DOHH2 (cell line): ENCODE measurements around the gene OSBPL1A.

ENCODE experiments used
- H3F3A ChIP-seq: fragments of 200-600 bp; sonication (generic), shearing (Covaris generic); 2 replicates; pipeline ENCODE4 v1.6.0; 2016; ENCODE audit warnings: antibody characterized with exemption, mild to moderate bottlenecking; ENCODE audit not compliant: control insufficient read depth, insufficient read depth
- H3K27ac ChIP-seq: fragments of 200-600 bp; sonication (generic); 2 replicates; pipeline ENCODE4 v1.5.1; 2014; ENCODE audit warnings: low read depth, mild to moderate bottlenecking, low read length, moderate library complexity
- H3K27me3 ChIP-seq: fragments of 200-600 bp; sonication (generic); 2 replicates; pipeline ENCODE4 v1.6.1; 2014; ENCODE audit warnings: mild to moderate bottlenecking, low read length, mixed read lengths; ENCODE audit not compliant: control insufficient read depth
- H3K36me3 ChIP-seq: fragments of 200-600 bp; sonication (generic); 2 replicates; pipeline ENCODE4 v1.6.1; 2014; ENCODE audit warnings: mild to moderate bottlenecking, low read length, moderate library complexity, mixed read lengths; ENCODE audit not compliant: control insufficient read depth
- H3K4me1 ChIP-seq: fragments of 200-600 bp; sonication (generic); 2 replicates; pipeline ENCODE4 v1.6.1; 2014; ENCODE audit warnings: mild to moderate bottlenecking, low read length, mixed read lengths; ENCODE audit not compliant: control insufficient read depth
- H3K4me2 ChIP-seq: fragments of 200-600 bp; sonication (generic); 2 replicates; pipeline ENCODE4 v1.6.0; 2014; ENCODE audit warnings: mild to moderate bottlenecking, low read length, moderate library complexity
- H3K4me3 ChIP-seq: fragments of 200-600 bp; sonication (generic); 2 replicates; pipeline ENCODE4 v1.5.1; 2014; ENCODE audit warnings: mild to moderate bottlenecking, low read length, mixed read lengths
- H3K79me2 ChIP-seq: fragments of 200-600 bp; sonication (generic); 2 replicates; pipeline ENCODE4 v1.6.1; 2014; ENCODE audit warnings: mild to moderate bottlenecking, low read length, mixed read lengths; ENCODE audit not compliant: control insufficient read depth
- H3K9me2 ChIP-seq: fragments of 200-600 bp; sonication (generic); replicated peaks from 2 replicates; pipeline ENCODE4 v1.6.1; 2014; ENCODE audit warnings: mild to moderate bottlenecking, low read length, mixed read lengths; ENCODE audit not compliant: control insufficient read depth
- H3K9me3 ChIP-seq: fragments of 200-600 bp; sonication (generic); 2 replicates; pipeline ENCODE4 v1.6.1; 2014; ENCODE audit warnings: antibody characterized with exemption, low read length, mixed read lengths; ENCODE audit not compliant: control insufficient read depth, insufficient read depth
- H4K20me1 ChIP-seq: fragments of 200-600 bp; sonication (generic); 2 replicates; pipeline ENCODE4 v1.6.0; 2014; ENCODE audit warnings: low read depth, mild to moderate bottlenecking, antibody characterized with exemption, low read length, moderate library complexity; ENCODE audit not compliant: control insufficient read depth, insufficient read depth
- EZH2phosphoT487 ChIP-seq: fragments of 200-600 bp; sonication (generic); IDR thresholded peaks from 2 replicates; pipeline ENCODE4 v1.6.1; 2017; ENCODE audit warnings: borderline replicate concordance, mild to moderate bottlenecking, antibody characterized with exemption, low read length, moderate library complexity, mixed read lengths
- TF ChIP-seq, protein P1 (sequence below): fragments of 200-600 bp; sonication (generic); IDR thresholded peaks from one replicate; pipeline ENCODE4 v1.5.1; 2014; ENCODE audit warnings: antibody characterized with exemption, mild to moderate bottlenecking, low read depth, low read length; ENCODE audit not compliant: poor library complexity, severe bottlenecking

OSBPL1A gene

DNA sequence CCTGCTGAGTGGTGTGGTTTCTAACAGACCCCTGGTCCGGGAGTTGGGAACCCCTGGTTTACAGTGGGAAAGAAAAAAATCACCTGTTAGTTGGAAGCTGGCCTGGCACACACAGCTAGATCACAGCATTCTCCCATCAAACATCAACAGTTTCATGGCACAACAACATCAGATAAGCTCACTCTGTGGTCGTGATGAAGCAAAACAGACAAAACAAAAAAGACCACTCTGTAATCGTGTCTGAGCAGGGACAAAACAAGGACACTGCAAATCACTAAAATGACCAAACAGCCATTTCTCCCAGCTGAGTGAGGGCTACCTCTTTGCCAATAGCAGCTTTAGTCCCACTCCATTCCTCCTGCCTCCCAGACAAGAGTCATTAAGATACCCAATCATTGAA, 19.9 kb upstream of the OSBPL1A start:
- H3K9me2 ChIP-seq: no peaks in the 10 kb centered on the region
- H3K27me3 ChIP-seq: peaks cover 2% of the 10 kb centered on the region; the same call in 1 of the 2 replicates
- no peak overlapping the region for H3K4me2 ChIP-seq
- H3K36me3 ChIP-seq: no peaks in the 10 kb centered on the region
- H3K9me3 ChIP-seq: no peaks in the 10 kb centered on the region
- no peaks in the 10 kb centered on the region for H3K79me2 ChIP-seq
- no peak overlapping the region for H3K4me3 ChIP-seq
- no peak overlapping the region for H3K27ac ChIP-seq
- no peaks in the 10 kb centered on the region for H3F3A ChIP-seq
- TF ChIP-seq EZH2phosphoT487: no peak
- TF ChIP-seq, protein P1, sequence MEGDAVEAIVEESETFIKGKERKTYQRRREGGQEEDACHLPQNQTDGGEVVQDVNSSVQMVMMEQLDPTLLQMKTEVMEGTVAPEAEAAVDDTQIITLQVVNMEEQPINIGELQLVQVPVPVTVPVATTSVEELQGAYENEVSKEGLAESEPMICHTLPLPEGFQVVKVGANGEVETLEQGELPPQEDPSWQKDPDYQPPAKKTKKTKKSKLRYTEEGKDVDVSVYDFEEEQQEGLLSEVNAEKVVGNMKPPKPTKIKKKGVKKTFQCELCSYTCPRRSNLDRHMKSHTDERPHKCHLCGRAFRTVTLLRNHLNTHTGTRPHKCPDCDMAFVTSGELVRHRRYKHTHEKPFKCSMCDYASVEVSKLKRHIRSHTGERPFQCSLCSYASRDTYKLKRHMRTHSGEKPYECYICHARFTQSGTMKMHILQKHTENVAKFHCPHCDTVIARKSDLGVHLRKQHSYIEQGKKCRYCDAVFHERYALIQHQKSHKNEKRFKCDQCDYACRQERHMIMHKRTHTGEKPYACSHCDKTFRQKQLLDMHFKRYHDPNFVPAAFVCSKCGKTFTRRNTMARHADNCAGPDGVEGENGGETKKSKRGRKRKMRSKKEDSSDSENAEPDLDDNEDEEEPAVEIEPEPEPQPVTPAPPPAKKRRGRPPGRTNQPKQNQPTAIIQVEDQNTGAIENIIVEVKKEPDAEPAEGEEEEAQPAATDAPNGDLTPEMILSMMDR: no peak
- no peaks in the 10 kb centered on the region for H4K20me1 ChIP-seq
- H3K4me1 ChIP-seq: no peaks in the 10 kb centered on the region

DNA sequence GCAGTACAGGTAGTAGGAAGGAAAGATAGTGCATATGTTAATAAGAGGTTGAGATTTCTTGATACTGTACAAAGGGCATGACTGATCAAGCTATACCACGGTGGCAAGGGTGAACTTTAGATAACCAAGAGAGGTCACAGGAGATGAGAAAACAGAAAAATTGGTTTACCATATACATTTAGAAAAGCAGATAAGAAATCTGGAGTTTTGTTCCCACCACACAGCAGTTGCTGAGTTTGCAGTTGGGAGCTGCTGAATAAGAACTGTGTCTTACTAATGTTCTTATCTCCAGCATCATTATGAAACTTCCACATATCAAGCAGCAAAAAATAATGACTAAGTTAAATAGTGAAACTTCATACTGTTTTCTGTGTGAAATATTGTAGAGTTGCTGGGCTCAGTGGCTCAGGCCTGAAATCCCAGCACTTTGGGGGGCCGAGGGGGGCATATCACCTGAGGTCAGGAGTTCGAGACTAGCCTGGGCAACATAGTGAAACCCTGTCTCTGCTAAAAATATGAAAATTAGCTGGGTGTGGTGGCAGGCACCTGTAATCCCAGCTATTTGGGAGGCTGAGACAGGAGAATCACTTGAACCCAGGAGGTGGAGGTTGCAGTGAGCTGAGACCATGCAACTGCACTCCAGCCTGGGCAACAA, 16.9 kb upstream of the OSBPL1A start:
- 0 out of 2 replicates have a peak, but pooled peaks cover 2% of the 10 kb centered on the region for H3K27me3 ChIP-seq
- no peaks in the 10 kb centered on the region for H3K79me2 ChIP-seq
- H4K20me1 ChIP-seq: no peaks in the 10 kb centered on the region
- TF ChIP-seq, protein P1: no peak
- no peak for TF ChIP-seq EZH2phosphoT487
- H3K36me3 ChIP-seq: no peaks in the 10 kb centered on the region
- H3K4me2 ChIP-seq: no peak overlapping the region
- no peaks in the 10 kb centered on the region for H3K9me3 ChIP-seq
- H3K9me2 ChIP-seq: no peaks in the 10 kb centered on the region
- no peaks in the 10 kb centered on the region for H3K4me1 ChIP-seq
- H3K27ac ChIP-seq: no peak overlapping the region
- H3F3A ChIP-seq: no peaks in the 10 kb centered on the region
- H3K4me3 ChIP-seq: no peak overlapping the region

- Histone ChIP-seq H3K4me1 (no peaks in the 10 kb centered on the region), H3K36me3 (no peaks in the 10 kb centered on the region)
Observed at GRCh38 chr18:24413148-24413547, 15.5 kb upstream of the OSBPL1A start.

More at GRCh38 chr18:24413148-24413547, 15.5 kb upstream of the OSBPL1A start:
- H3F3A ChIP-seq: no peaks in the 10 kb centered on the region
- no peak overlapping the region for H3K4me2 ChIP-seq
- H3K27me3 ChIP-seq: no peaks in the 10 kb centered on the region
- no peaks in the 10 kb centered on the region for H3K9me3 ChIP-seq
- H3K27ac ChIP-seq: no peak overlapping the region
- no peaks in the 10 kb centered on the region for H3K9me2 ChIP-seq
- TF ChIP-seq, protein P1: no peak
- no peak for TF ChIP-seq EZH2phosphoT487
- H3K79me2 ChIP-seq: no peaks in the 10 kb centered on the region
- no peaks in the 10 kb centered on the region for H4K20me1 ChIP-seq
- no peak overlapping the region for H3K4me3 ChIP-seq
